HG03025 (cell line): ENCODE measurements around the gene NODAL.

Experiments
- ATAC-seq: cut with Tn5 transposase; IDR thresholded peaks from one replicate; pipeline ENCODE4 v1.9.1; 2021; ENCODE audit warnings: mild to moderate bottlenecking, moderate library complexity; ENCODE audit not compliant: unreplicated experiment, low FRiP score

NODAL gene

GRCh38 chr10:70435241-70436085 is 6.0 kb downstream of the NODAL start:
- ATAC-seq, result no peak

DNA sequence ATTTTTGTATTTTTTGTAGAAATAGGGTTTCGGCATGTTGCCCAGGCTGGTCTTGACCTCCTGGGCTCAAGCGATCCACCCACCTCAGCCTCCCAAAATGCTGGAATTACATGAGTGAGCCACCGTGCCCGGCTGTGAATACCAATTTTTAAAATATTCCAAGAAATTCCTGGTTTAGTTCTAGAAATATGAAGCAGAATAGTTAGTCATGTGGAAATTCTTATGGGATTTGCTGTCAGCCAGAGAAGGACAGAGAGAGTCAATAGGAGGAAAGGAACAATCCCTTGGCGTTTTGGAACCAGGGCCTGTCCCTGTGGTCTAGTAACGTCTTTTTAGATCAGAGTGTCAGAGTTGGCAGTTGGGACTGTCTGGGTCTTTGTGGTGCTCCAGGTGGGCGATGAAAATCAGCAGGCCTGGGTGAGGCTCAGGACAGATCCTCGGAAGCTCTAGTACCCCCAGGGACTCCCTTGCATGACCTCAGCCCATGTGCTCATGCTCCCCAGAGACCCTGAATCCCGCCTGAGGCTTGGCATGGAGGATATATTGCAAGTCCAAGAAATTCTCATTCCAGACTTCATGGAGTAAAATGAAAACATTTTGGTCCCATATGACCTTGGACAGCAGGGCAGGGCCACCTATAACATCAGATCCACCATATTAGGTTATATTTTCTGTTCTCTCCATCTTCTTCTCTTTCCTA is 7.8 kb downstream of the NODAL start:
- no peak for ATAC-seq

GRCh38 chr10:70432561-70433263 is 8.8 kb downstream of the NODAL start:
- no peak for ATAC-seq

DNA sequence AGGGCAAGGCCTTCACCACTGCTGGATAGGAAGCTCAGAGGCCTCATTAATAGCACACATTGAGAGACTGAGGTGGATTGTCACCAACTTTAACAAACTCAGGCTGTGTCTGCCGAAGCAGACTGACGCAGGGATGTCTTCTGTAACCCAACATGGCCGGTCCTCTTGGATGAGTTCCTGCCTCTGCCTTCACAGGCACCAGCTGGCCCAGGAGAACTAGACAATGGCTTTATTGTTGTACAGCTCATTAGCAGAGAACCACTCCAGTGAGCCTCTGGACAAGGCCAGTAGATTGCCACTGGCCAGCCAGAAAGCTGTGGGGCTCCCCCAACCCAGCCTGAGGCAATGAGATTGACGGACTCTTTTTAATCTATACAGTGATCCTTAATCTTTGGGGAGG is 9.4 kb downstream of the NODAL start:
- no peak for ATAC-seq

DNA sequence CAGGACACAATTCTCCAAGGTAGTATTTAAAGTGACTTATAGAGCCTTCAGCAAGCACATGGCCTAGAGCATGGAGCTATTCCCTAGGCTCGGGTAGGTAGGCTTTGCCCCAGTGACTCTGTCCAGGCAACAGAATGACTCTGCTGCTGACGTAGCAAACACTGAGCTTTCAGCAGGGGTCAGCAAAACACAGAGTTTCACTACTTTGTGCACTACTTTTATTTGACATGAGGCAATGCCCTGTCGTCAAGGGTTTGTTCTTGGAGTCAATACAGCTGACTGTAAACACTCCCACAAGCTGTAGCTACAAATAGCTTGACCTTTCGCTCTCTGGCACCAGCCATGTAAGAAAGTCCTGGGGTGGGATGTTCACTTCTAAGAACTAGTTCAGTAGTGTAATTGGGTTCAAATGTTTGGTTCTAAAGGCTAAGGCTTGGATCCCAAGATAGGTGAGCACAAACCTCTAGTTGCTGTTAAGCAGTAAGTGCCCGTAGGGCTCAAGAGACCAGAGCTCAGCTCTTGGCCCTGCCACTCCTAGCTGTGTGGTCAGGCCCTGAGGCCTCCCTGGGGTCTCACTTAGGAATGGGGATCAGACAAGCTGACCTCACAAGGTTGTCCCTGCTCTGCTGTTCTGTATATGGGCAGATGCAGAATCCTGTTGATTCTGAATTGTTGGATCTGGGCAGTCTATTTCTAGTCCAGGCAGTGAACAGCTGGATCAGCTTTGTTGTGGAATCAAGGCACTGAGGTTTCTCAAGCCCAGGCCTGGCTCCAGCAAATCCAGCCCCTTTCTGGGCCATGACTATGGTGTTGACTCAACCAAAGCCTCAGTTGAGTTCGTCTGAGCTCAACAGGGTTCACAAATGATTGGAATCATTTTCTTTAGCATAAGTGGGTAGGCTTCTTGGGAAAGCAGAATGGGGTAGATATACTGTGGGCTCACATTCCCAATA is 10.7 kb downstream of the NODAL start:
- no peak for ATAC-seq

- ATAC-seq, result no peak
These were observed 14.7 kb downstream of the NODAL start for GRCh38 chr10:70426823-70427222.

GRCh38 chr10:70425096-70425495 is 16.4 kb downstream of the NODAL start:
- no peak for ATAC-seq

- no peak for ATAC-seq
These were observed 17.2 kb downstream of the NODAL start for GRCh38 chr10:70424320-70424719.

DNA sequence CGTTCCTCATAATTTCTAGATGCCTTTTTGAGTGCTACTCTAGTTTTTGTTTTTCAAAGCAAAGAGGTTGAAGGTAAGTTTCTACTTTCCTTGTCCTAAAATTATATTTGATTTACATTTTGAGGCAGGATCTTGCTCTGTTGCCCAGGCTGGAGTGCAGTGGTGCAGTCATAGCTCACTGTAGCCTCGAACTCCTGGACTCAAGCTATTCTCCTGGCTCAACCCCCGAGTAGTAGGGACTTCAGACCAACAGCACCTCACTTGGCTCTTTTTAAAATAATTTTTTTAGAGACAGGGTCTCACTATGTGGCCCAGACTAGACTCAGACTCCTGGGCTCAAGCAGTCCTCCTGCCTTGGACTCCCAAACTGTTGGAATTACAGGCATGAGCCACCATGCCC is 22.8 kb downstream of the NODAL start:
- no peak for ATAC-seq

DNA sequence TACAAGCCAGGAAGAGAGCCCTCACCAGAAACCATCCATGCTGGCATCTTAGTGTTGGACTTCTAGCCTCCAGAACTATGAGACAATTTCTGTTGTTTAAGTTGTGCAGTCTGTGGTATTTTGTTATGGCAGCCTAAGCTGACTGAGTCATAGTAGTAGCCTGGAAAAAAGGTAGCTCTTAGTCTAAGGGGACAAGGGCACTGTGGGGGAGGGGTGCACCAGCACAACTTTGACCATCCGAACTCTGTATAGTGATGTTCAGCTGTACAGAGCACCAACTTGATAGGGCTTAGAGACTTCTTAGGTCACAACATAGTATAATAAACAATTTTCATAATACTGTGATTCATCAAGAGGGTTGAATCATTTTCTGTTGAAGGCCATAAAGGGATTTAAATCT is 23.3 kb downstream of the NODAL start:
- ATAC-seq, result no peak

DNA sequence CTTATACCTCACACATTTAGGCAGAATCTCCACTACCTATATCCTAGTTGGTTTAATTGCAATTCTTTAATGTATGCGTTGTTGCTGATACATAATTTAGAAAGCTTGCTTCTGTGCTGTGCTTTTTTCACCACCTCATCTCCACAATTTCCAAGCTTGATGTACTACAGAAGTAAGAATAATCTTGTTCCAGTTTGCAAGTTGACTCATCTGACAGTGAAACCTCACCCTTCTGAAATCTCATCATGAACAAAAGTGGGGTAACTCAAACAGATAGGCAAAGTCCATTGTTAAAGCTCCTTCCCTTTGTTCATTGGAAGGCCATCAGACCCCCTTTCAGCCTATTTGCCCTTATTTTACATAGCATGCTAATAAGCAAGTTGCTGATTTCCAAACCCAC is 23.9 kb downstream of the NODAL start:
- no peak for ATAC-seq

GRCh38 chr10:70412356-70412755 is 29.1 kb downstream of the NODAL start:
- ATAC-seq, result no peak

GRCh38 chr10:70410608-70411007 is 30.9 kb downstream of the NODAL start:
- no peak for ATAC-seq

GRCh38 chr10:70409772-70410171 is 31.7 kb downstream of the NODAL start:
- no peak for ATAC-seq

GRCh38 chr10:70405037-70405824 is 36.2 kb downstream of the NODAL start:
- ATAC-seq, result no peak

DNA sequence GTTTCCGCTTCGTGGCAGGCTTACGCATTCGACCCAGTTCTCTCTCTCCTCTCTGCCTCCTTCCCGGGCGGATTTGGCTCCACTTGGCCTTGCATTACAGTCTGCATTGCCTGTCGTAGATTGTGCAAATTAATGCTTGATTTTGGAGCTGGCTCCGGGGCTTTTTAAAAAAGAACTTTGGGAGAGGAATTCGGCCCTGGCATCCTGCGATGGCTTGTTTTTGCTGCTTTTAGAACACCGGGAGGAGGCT is 36.8 kb downstream of the NODAL start:
- ATAC-seq, result no peak

DNA sequence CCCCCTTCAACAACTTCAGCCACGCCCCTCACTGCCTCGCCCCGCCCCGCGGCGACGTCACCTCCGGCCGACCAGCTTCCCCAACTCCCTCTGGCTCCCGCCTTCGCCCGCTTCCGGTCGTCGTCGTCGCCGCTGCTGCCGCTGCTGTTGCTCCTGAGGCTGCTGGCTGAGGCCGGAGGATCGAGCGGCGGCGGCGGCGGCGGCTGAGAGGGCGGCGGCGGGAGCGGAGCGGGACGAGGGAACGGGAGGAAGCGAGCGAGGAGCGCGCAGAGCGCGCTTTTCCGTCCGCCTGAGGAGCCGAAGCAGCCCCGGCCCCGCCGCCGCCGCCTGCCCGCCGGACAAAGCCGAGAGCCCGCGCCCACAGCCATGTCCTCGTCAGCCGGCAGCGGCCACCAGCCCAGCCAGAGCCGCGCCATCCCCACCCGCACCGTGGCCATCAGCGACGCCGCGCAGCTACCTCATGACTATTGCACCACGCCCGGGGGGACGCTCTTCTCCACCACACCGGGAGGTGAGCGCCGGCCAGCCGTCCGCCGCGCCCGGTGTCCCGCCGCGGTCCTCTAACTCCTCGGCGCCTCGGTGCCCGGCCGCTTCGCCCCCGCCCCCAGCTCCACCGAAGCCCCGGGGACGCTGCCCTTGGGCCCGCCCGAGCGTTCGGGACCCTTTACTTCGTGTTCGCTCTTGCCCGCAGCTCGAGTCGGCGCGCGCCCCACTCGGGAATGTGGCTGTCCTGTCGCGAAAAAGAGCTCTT is 37.3 kb downstream of the NODAL start, which contains the start of gene EIF4EBP2:
TSS of gene EIF4EBP2 (plus strand) at position 110 of the 751 bp plus-strand sequence. CDS start at position 367, 257 bp downstream.
- peak; percentile 69 for ATAC-seq

DNA sequence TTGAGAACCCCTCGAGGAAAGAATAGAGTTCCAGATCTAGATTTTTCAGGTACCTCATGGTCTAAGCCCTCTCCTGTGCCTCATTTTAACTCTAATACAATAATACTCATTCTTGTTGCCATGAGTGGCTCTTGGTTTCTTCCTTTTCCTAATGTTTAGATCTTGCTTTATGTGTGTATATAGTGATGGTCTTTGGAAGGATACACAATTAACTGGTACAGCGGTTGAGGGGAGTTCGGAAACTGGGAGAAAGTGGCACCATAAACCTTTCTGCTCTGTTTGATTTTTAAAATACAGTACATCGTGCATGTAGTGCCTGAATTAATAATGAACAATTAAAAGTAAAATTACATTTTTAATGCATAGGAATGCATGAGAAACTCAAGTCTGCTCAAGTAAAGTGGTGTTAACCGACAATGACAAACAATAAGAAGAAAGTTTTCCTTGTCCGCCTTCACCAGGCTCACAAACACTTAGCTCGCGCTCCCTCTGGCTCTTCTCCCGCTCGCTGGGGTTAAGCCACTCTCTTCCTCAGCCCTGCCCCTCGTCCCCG is 37.9 kb downstream of the NODAL start:
- no peak for ATAC-seq

DNA sequence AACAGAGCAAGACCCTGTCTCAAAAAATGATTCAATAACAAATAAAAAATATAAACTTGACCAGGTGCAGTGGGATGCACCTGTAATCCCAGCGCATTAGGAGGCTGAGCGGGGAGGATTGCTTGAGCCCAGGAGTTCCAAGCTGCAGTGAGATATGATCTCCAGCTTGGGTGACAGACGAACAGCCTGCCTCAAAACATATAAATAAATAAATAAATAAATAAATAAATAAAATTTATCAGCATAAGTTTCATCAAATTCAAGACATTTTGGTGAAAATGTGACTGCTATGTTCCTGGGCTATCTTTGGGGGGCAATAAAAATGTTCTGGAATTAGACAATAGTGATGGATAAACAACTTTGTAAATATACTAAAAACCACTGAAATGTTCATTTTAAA is 42.3 kb downstream of the NODAL start:
- ATAC-seq, result no peak
